WTC11 (cell line): Measurements from ENCODE around the gene RAPGEF1.

Experiments used
- CREM ChIP-seq: sonication (generic); formaldehyde crosslinking; IDR thresholded peaks from 2 replicates; pipeline ENCODE4 v1.8.1; 2022; ENCODE audit warnings: mild to moderate bottlenecking, missing genetic modification reagents, moderate library complexity
- JAZF1 ChIP-seq: fragments of 250-450 bp; sonication (Bioruptor Pico); IDR thresholded peaks from 2 replicates; pipeline ENCODE4 v1.9.0; 2021; ENCODE audit warnings: moderate library complexity, mild to moderate bottlenecking, inconsistent platforms
- NFYB ChIP-seq: sonication (generic); formaldehyde crosslinking; conservative IDR thresholded peaks from 2 replicates; pipeline ENCODE4 v1.8.0; 2022; ENCODE audit warnings: low read depth, missing genetic modification reagents
- SP1 ChIP-seq: sonication (generic); formaldehyde crosslinking; conservative IDR thresholded peaks from 2 replicates; pipeline ENCODE4 v1.8.1; 2022; ENCODE audit warnings: missing genetic modification reagents
- TEAD4 ChIP-seq: sonication (generic); formaldehyde crosslinking; IDR thresholded peaks from 2 replicates; pipeline ENCODE4 v1.8.0; 2022; ENCODE audit warnings: mild to moderate bottlenecking, missing genetic modification reagents
- ZNF232 ChIP-seq: sonication (generic); formaldehyde crosslinking; IDR thresholded peaks from 2 replicates; pipeline ENCODE4 v1.8.0; 2022; ENCODE audit warnings: mild to moderate bottlenecking, missing genetic modification reagents
- ZNF263 ChIP-seq: sonication (generic); formaldehyde crosslinking; IDR thresholded peaks from 2 replicates; pipeline ENCODE4 v1.8.1; 2022; ENCODE audit warnings: low read depth, mild to moderate bottlenecking, moderate library complexity, missing genetic modification reagents
- TF ChIP-seq, protein P1 (sequence below): fragments of 200-600 bp; IDR thresholded peaks from 2 replicates; pipeline ENCODE4 v1.8.0; 2022; ENCODE audit warnings: antibody characterized with exemption
- TF ChIP-seq, protein P2 (sequence below): sonication (generic); formaldehyde crosslinking; IDR thresholded peaks from 2 replicates; pipeline ENCODE4 v1.8.1; 2023; ENCODE audit warnings: mild to moderate bottlenecking, missing genetic modification reagents
- TF ChIP-seq, protein P3 (sequence below): sonication (generic); formaldehyde crosslinking; IDR thresholded peaks from 2 replicates; pipeline ENCODE4 v1.8.0; 2022; ENCODE audit warnings: mild to moderate bottlenecking, missing genetic modification reagents

DNA sequence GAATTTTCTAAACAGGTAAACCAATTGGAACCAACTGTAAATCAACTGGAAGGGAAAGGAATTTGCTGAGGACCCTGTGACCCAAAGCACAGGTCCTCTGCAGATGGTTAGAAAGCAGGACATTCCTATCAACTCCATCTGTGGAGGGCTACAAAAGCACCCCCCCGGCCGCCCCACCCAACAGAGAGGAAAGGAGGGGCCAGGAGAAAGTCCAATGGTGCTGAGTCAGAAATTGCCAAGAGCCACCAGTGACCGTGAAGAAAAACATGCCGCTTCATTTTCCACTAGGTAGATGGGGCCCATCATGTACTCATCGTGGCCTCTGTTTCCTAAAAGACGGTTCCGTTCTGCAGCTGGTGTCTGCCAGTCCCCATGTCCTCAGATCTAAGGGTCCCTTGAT is 66.3 kb downstream of the RAPGEF1 start:
- TF ChIP-seq TEAD4 (no peak), ZNF232 (CRISPR knock-in tag) (no peak), JAZF1 (CRISPR knock-in tag) (no peak), SP1 (CRISPR knock-in tag) (no peak), NFYB (no peak), ZNF263 (CRISPR knock-in tag) (no peak), CREM (CRISPR knock-in tag) (no peak)
- TF ChIP-seq, protein P1, sequence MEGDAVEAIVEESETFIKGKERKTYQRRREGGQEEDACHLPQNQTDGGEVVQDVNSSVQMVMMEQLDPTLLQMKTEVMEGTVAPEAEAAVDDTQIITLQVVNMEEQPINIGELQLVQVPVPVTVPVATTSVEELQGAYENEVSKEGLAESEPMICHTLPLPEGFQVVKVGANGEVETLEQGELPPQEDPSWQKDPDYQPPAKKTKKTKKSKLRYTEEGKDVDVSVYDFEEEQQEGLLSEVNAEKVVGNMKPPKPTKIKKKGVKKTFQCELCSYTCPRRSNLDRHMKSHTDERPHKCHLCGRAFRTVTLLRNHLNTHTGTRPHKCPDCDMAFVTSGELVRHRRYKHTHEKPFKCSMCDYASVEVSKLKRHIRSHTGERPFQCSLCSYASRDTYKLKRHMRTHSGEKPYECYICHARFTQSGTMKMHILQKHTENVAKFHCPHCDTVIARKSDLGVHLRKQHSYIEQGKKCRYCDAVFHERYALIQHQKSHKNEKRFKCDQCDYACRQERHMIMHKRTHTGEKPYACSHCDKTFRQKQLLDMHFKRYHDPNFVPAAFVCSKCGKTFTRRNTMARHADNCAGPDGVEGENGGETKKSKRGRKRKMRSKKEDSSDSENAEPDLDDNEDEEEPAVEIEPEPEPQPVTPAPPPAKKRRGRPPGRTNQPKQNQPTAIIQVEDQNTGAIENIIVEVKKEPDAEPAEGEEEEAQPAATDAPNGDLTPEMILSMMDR, result no peak
- TF ChIP-seq, protein P2, sequence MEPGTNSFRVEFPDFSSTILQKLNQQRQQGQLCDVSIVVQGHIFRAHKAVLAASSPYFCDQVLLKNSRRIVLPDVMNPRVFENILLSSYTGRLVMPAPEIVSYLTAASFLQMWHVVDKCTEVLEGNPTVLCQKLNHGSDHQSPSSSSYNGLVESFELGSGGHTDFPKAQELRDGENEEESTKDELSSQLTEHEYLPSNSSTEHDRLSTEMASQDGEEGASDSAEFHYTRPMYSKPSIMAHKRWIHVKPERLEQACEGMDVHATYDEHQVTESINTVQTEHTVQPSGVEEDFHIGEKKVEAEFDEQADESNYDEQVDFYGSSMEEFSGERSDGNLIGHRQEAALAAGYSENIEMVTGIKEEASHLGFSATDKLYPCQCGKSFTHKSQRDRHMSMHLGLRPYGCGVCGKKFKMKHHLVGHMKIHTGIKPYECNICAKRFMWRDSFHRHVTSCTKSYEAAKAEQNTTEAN (CRISPR knock-in tag), result no peak
- TF ChIP-seq, protein P3, sequence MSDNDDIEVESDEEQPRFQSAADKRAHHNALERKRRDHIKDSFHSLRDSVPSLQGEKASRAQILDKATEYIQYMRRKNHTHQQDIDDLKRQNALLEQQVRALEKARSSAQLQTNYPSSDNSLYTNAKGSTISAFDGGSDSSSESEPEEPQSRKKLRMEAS (CRISPR knock-in tag), result no peak
